ENCODE data around the gene TMEM167A. TPM values are rescaled to one million over a fixed set of nuclear protein-coding genes. Genes with fewer than 3 reads are reported as not detected.

Gene TMEM167A
- total and polyA plus RNA-seq, 3 experiments from 2014 or later: 61.6 to 96.6 (median 93.6) TPM

DNA sequence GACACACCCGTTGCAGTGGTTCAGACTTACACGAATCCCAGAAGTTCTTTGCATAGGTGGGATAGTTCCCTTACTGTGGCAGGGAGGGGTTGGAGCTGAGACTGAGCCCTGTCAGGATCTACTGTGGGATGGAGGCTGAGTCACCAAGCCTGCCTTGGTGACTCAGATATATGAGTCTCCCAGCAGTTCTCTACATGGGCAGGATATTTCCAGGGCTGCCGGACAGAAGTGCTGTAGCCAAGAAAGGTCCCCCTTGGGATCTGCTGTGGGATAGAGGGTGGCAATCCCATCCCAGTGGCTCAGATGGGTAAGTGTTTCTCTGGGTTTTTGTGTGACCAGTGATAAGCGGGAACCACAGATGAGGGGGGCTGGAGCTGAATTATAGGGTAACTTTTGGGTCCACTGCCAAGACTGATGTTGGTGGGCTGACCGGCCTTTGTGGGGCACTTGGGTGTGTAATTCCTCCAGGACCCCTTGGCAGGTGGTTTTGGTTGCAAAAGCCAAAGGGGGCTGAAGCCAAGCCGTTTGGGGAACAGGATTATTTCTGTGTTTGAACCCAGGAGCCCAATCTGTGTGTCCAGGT, 18.9 kb upstream of the TMEM167A start:
- H3K27ac ChIP-seq (ENCODE audit: low read depth, low read length): no peak overlapping the region
- peaks cover 23 to 25% (median 25%) of the 10 kb centered on the region in 3 donors for H3K4me1 Mint-ChIP-seq
- no peaks in the 10 kb centered on the region for H3K9me3 ChIP-seq (ENCODE audit: low read length)
- no peak for DNase-seq
- H3K4me1 ChIP-seq (ENCODE audit: insufficient read depth, low read length): peaks cover 14% of the 10 kb centered on the region
- H3K36me3 ChIP-seq (ENCODE audit: insufficient read depth, low read length): no peaks in the 10 kb centered on the region
- no peaks in the 10 kb centered on the region for H3K27me3 ChIP-seq (ENCODE audit: insufficient read depth, low read length, poor library complexity, severe bottlenecking)
- H3K27me3 Mint-ChIP-seq: no peaks in the 10 kb centered on the region
- H3K27ac Mint-ChIP-seq: no peak overlapping the region
- ChIA-PET CTCF (no interaction called here), POLR2A (no interaction called here)
- H3K9me3 Mint-ChIP-seq: peaks cover 12 to 25% (median 19%) of the 10 kb centered on the region in 5 donors
- no peak overlapping the region for H3K4me3 Mint-ChIP-seq
- H3K4me3 ChIP-seq (ENCODE audit: low read length): no peak overlapping the region
- peaks cover 3 to 33% (median 10%) of the 10 kb centered on the region in 3 donors for H3K36me3 Mint-ChIP-seq

DNA sequence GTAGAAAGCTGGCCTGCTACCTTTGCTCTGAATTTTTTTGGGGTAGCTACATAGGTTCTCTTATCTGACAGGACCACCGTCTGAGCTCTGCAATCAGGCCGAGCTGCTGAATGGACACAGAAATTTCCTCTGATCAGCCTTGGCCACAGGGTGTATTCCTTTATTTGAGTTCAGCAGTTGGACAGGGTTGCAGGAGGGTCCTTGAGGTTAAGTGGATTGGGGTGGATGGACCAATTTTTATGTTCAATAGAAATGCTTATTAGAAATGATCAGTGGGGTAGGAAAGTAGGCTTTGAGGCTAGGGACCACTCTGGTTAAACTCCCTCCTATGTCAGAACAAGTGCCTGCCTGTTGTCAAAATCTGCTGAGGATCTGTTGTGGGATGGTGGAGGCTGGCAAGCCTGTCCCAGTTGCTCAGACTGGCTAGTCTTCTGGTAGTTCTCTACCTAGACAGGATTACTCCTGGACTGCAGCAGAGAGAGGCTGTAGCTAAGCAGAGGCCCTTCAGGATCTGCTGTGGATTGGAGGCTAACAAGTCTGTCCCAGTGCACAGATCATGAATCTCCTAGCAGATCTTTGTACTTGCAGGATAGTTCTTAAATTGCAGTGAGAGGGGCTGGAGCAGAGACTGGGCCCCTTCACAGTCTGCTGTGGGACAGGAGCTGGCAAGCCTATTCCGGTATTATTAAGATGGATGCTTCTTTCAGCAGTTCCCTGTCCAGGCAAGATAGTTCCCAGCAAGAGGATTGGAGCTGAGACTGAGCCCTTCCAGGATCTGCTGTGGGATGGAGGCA, 18.2 kb upstream of the TMEM167A start:
- CTCF ChIA-PET: interaction anchor here (1.3 kb wide), 1 partner anchor 19 kb away, joined by 4 read pairs; the partner anchor contains the start of genes TMEM167A and XRCC4
- POLR2A ChIA-PET: no interaction called here
- Mint-ChIP-seq H3K27me3 (no peaks in the 10 kb centered on the region), H3K4me3 (no peak overlapping the region), H3K36me3 (peaks cover 3 to 36% (median 10%) of the 10 kb centered on the region in 3 donors), H3K4me1 (peaks cover 25 to 30% (median 27%) of the 10 kb centered on the region in 3 donors), H3K9me3 (peaks cover 12 to 25% (median 19%) of the 10 kb centered on the region in 5 donors), H3K27ac (no peak overlapping the region)
- Histone ChIP-seq H3K4me1 (ENCODE audit: insufficient read depth, low read length) (peaks cover 14% of the 10 kb centered on the region), H3K4me3 (ENCODE audit: low read length) (no peak overlapping the region), H3K27ac (ENCODE audit: low read depth, low read length) (no peak overlapping the region), H3K36me3 (ENCODE audit: insufficient read depth, low read length) (no peaks in the 10 kb centered on the region), H3K9me3 (ENCODE audit: low read length) (no peaks in the 10 kb centered on the region), H3K27me3 (ENCODE audit: insufficient read depth, low read length, poor library complexity, severe bottlenecking) (no peaks in the 10 kb centered on the region)
- no peak for DNase-seq

DNA sequence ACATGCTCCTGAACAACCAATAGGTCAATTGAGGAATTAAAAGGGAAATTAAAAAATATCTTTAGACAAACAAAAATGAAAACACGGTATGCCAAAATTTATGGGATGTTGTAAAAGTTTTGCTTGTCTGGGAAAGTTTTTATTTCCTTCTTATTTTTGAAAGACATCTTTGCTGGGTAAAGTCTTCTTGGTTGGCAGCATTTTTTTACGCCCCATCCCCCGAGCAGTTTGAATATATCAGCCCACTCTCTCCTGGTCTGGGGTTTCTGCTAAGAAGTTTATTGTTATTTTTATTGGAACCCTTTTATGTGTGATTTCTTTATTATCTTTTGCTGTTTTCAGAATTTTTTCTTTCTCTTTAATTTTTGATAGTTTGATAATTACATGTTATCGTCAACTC, 16.5 kb upstream of the TMEM167A start:
- DNase-seq: no peak
- peaks cover 14% of the 10 kb centered on the region for H3K4me1 ChIP-seq (ENCODE audit: insufficient read depth, low read length)
- Mint-ChIP-seq H3K9me3 (peaks cover 12 to 25% (median 19%) of the 10 kb centered on the region in 5 donors), H3K27me3 (no peaks in the 10 kb centered on the region), H3K27ac (no peak overlapping the region), H3K36me3 (peaks cover 3 to 39% (median 10%) of the 10 kb centered on the region in 3 donors), H3K4me1 (peaks cover 25 to 32% (median 27%) of the 10 kb centered on the region in 3 donors), H3K4me3 (no peak overlapping the region)
- H3K4me3 ChIP-seq (ENCODE audit: low read length): no peak overlapping the region
- H3K27me3 ChIP-seq (ENCODE audit: insufficient read depth, low read length, poor library complexity, severe bottlenecking): no peaks in the 10 kb centered on the region
- ChIA-PET POLR2A (no interaction called here), CTCF (no interaction called here)
- H3K27ac ChIP-seq (ENCODE audit: low read depth, low read length): no peak overlapping the region
- H3K9me3 ChIP-seq (ENCODE audit: low read length): no peaks in the 10 kb centered on the region
- H3K36me3 ChIP-seq (ENCODE audit: insufficient read depth, low read length): no peaks in the 10 kb centered on the region

DNA sequence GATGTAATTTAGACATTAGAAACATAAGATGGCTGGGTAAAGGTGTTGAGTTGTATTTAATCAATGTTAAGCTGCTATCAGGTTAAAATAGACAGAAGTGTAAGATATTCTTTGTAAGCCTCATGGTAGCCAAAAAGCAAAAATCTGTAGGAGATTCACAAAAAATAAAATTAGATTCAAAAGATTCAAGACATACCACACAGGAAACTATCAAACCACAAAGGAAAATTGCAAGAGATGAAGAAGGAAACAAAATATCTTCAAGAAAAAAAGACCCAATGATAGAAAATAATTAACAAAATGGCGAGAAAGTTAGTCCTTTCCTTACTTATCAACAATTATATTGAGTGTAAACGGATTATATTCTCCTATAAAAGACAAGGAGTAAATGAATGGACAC, 15.4 kb upstream of the TMEM167A start:
- peak in 1 of 5 donors; percentile 7 for DNase-seq
- H3K27ac Mint-ChIP-seq: peak overlapping the region in 5 of 8 donors; percentile 2 to 77 (median 34)

DNA sequence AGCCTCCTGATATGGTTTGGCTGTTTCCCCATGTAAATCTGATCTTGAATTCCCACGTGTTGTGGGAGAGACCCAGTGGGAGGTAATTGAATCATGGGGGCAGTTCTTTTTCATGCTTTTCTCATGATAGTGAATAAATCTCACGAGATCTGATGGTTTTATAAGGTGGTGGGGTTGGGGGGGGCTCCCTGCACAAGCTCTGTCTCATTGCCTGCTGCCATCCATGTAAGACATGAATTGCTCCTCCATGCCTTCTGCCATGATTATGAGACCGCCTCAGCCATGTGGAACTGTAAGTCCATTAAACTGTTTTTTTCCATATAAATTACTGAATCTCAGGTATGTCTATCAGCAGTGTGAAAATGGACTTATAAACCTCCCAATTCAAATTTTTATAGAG, 13.0 kb upstream of the TMEM167A start:
- CTCF ChIA-PET: no interaction called here
- POLR2A ChIA-PET: no interaction called here
- Histone ChIP-seq H3K27ac (ENCODE audit: low read depth, low read length) (no peak overlapping the region), H3K4me1 (ENCODE audit: insufficient read depth, low read length) (peaks cover 14% of the 10 kb centered on the region), H3K27me3 (ENCODE audit: insufficient read depth, low read length, poor library complexity, severe bottlenecking) (no peaks in the 10 kb centered on the region), H3K9me3 (ENCODE audit: low read length) (no peaks in the 10 kb centered on the region), H3K36me3 (ENCODE audit: insufficient read depth, low read length) (no peaks in the 10 kb centered on the region), H3K4me3 (ENCODE audit: low read length) (no peak overlapping the region)
- Mint-ChIP-seq H3K27ac (no peak overlapping the region), H3K9me3 (peaks cover 12 to 22% (median 16%) of the 10 kb centered on the region in 5 donors), H3K4me1 (peaks cover 25 to 32% (median 28%) of the 10 kb centered on the region in 3 donors), H3K4me3 (no peak overlapping the region), H3K36me3 (peaks cover 3 to 35% (median 8%) of the 10 kb centered on the region in 3 donors), H3K27me3 (peaks cover 0 to 1% of the 10 kb centered on the region in 2 donors)
- no peak for DNase-seq

More for the DNA sequence above, 15.4 kb upstream of the TMEM167A start:
- Mint-ChIP-seq H3K27me3 (no peaks in the 10 kb centered on the region), H3K4me1 (peaks cover 25 to 32% (median 27%) of the 10 kb centered on the region in 3 donors), H3K36me3 (peaks cover 3 to 41% (median 10%) of the 10 kb centered on the region in 3 donors), H3K9me3 (peaks cover 12 to 25% (median 19%) of the 10 kb centered on the region in 5 donors), H3K4me3 (peak overlapping the region in 6 of 7 donors; percentile 24 to 58 (median 48))
- Histone ChIP-seq H3K27me3 (ENCODE audit: insufficient read depth, low read length, poor library complexity, severe bottlenecking) (no peaks in the 10 kb centered on the region), H3K4me1 (ENCODE audit: insufficient read depth, low read length) (peaks cover 14% of the 10 kb centered on the region), H3K27ac (ENCODE audit: low read depth, low read length) (no peak overlapping the region), H3K36me3 (ENCODE audit: insufficient read depth, low read length) (no peaks in the 10 kb centered on the region), H3K4me3 (ENCODE audit: low read length) (no peak overlapping the region), H3K9me3 (ENCODE audit: low read length) (no peaks in the 10 kb centered on the region)
- CTCF ChIA-PET: no interaction called here
- POLR2A ChIA-PET: no interaction called here

DNA sequence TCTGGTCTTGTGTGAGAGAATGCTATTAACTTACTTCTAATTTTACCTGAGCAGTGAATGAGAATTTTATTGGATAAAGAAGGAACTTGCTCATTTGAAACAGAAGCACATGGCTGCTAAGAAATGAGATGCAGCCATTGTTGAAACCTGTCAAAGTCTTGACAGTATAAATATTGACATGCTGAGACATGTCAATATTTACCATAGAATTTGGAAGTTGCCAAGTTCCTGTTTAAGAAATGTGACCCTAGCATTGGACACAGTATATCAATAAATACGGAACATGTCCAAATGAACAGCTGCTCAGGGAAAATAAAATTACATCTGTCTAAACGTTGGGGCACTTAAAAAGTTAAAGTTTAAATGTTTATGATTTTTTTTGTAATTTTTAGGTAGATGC, 7.9 kb upstream of the TMEM167A start:
- Mint-ChIP-seq H3K9me3 (no peaks in the 10 kb centered on the region), H3K27ac (no peak overlapping the region), H3K4me1 (peaks cover 0 to 1% (median 0%) of the 10 kb centered on the region in 3 donors), H3K36me3 (peaks cover 0 to 10% (median 0%) of the 10 kb centered on the region in 3 donors), H3K27me3 (peaks cover 0 to 1% of the 10 kb centered on the region in 2 donors), H3K4me3 (no peak overlapping the region)
- H3K9me3 ChIP-seq (ENCODE audit: low read length): no peaks in the 10 kb centered on the region
- no peak overlapping the region for H3K27ac ChIP-seq (ENCODE audit: low read depth, low read length)
- H3K4me3 ChIP-seq (ENCODE audit: low read length): no peak overlapping the region
- no peak for DNase-seq
- ChIA-PET CTCF (interaction anchor here (1.6 kb wide), 1 partner anchor 9 kb away, joined by 4 read pairs; no protein-coding TSS in a partner anchor), POLR2A (no interaction called here)
- H3K27me3 ChIP-seq (ENCODE audit: insufficient read depth, low read length, poor library complexity, severe bottlenecking): no peaks in the 10 kb centered on the region
- H3K4me1 ChIP-seq (ENCODE audit: insufficient read depth, low read length): no peaks in the 10 kb centered on the region
- no peaks in the 10 kb centered on the region for H3K36me3 ChIP-seq (ENCODE audit: insufficient read depth, low read length)

DNA sequence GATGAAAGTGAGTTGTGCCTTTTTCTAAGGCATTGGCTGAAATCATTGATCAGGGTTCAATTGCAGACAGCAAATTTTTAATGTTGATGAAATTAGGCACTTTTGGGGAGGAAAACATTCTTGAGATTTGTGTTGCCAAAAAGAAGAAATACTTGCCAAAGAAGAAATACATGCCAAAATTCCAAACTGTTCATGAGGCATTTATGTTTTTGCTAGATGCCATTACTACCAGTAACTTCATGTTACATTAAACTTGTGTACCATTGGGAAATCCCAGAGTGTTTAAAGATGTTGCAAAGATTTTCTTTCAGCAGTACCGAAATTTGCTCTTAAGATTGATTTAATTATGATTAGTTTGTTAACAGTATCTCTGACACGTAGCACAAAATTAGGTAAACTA, 7.1 kb upstream of the TMEM167A start:
- H3K27ac ChIP-seq (ENCODE audit: low read depth, low read length): no peak overlapping the region
- Mint-ChIP-seq H3K4me1 (peaks cover 0 to 3% (median 1%) of the 10 kb centered on the region in 3 donors), H3K9me3 (no peaks in the 10 kb centered on the region), H3K27ac (no peak overlapping the region), H3K36me3 (peaks cover 0 to 9% (median 0%) of the 10 kb centered on the region in 3 donors), H3K27me3 (peaks cover 0 to 1% of the 10 kb centered on the region in 2 donors), H3K4me3 (no peak overlapping the region)
- CTCF ChIA-PET: interaction anchor here (1.6 kb wide), 1 partner anchor 9 kb away, joined by 4 read pairs; no protein-coding TSS in a partner anchor
- no peak overlapping the region for H3K4me3 ChIP-seq (ENCODE audit: low read length)
- no peaks in the 10 kb centered on the region for H3K4me1 ChIP-seq (ENCODE audit: insufficient read depth, low read length)
- POLR2A ChIA-PET: no interaction called here
- H3K36me3 ChIP-seq (ENCODE audit: insufficient read depth, low read length): no peaks in the 10 kb centered on the region
- H3K9me3 ChIP-seq (ENCODE audit: low read length): no peaks in the 10 kb centered on the region
- no peak for DNase-seq
- no peaks in the 10 kb centered on the region for H3K27me3 ChIP-seq (ENCODE audit: insufficient read depth, low read length, poor library complexity, severe bottlenecking)

DNA sequence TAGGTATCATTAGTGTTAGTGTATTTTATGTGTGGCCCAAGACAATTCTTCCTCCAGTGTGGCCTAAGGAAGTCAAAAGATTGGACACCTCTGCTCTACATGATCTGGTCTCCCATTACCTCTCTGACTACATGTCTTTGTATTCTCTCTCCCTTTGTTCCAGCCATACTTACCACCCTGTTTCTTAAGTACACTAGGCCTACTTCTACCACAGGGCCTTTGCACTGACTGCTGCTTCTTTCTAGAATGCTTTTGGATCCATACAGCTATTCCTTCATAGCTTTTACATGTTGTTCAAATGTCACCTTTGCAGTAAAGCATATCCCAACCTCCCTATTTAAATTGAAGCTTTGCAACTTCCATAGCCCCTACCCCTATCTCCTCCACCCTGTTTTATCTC, 5.6 kb upstream of the TMEM167A start:
- ChIA-PET CTCF (no interaction called here), POLR2A (no interaction called here)
- H3K27me3 Mint-ChIP-seq: peaks cover 0 to 1% of the 10 kb centered on the region in 2 donors

More for the DNA sequence above, 5.6 kb upstream of the TMEM167A start:
- Histone ChIP-seq H3K27me3 (ENCODE audit: insufficient read depth, low read length, poor library complexity, severe bottlenecking) (no peaks in the 10 kb centered on the region), H3K36me3 (ENCODE audit: insufficient read depth, low read length) (no peaks in the 10 kb centered on the region), H3K27ac (ENCODE audit: low read depth, low read length) (no peak overlapping the region), H3K4me3 (ENCODE audit: low read length) (no peak overlapping the region), H3K4me1 (ENCODE audit: insufficient read depth, low read length) (peaks cover 10% of the 10 kb centered on the region), H3K9me3 (ENCODE audit: low read length) (no peaks in the 10 kb centered on the region)
- no peaks in the 10 kb centered on the region for H3K9me3 Mint-ChIP-seq
- H3K4me1 Mint-ChIP-seq: peaks cover 11 to 14% (median 12%) of the 10 kb centered on the region in 3 donors
- H3K36me3 Mint-ChIP-seq: peaks cover 0 to 8% (median under 1%) of the 10 kb centered on the region in 3 donors
- no peak overlapping the region for H3K27ac Mint-ChIP-seq
- no peak for DNase-seq
- H3K4me3 Mint-ChIP-seq: no peak overlapping the region
